Activated naive CD4-positive, alpha-beta T cell treated with anti-CD3 and anti-CD28 coated beads, Interleukin-2, amount 50 U/mL, for 24 hours (primary cell): ENCODE data around the gene HDAC7.
A peak's percentile ranks its signal among the peaks of the same experiment; 100 is the strongest.

Experiments used
- H3K27ac Mint-ChIP-seq: one replicate; pipeline ENCODE4 v1.8.0; 2021; ENCODE audit warnings: mild to moderate bottlenecking, mixed read lengths
- H3K27me3 Mint-ChIP-seq: one replicate; pipeline ENCODE4 v1.8.0; 2021; ENCODE audit warnings: mixed read lengths
- H3K36me3 Mint-ChIP-seq: one replicate; pipeline ENCODE4 v1.8.0; 2021; ENCODE audit warnings: mixed read lengths
- H3K4me1 Mint-ChIP-seq: one replicate; pipeline ENCODE4 v1.8.0; 2021; ENCODE audit warnings: mixed read lengths
- H3K4me3 Mint-ChIP-seq: one replicate; pipeline ENCODE4 v1.8.0; 2021; ENCODE audit warnings: mild to moderate bottlenecking, mixed read lengths
- H3K9me3 Mint-ChIP-seq: one replicate; pipeline ENCODE4 v1.8.0; 2021; ENCODE audit warnings: mixed read lengths

The HDAC7 gene

DNA sequence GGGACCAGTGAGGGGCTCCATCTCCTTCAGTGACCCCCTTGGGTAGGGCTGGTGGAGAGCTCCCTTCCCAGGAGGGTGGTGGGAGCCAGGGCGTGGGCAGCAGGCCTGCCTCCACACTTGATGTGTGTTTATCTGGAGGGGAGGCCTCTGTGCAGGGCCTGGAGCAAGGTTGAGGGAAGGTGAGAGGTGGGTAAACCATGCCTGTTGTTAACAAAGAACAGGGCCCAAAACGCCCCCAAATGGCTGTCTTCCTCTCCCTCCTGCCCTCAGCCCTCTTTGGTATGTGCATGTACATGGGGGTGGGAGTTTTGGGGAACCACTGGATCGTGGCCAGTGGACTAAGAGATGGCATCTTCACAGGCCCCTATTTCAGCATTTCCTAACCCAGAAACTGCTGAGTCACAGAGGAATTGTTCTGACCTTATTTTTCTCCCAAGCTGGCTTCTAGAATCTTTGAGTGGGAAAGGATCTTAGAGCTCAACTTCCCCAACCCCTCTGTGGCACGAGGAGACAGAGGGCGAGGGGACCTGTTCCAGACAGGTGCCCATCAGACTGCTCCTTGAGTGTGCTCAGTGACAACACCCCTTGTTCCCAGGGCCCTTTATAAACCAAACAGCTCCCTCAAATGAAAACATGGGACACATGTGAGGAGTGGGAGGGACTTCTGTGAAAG lies 43.1 kb downstream of the HDAC7 start:
- Mint-ChIP-seq H3K27ac (peak overlapping the region; percentile 46), H3K27me3 (no peaks in the 10 kb centered on the region), H3K4me3 (no peak overlapping the region), H3K9me3 (no peaks in the 10 kb centered on the region), H3K4me1 (peaks cover 33% of the 10 kb centered on the region), H3K36me3 (no peaks in the 10 kb centered on the region)

DNA sequence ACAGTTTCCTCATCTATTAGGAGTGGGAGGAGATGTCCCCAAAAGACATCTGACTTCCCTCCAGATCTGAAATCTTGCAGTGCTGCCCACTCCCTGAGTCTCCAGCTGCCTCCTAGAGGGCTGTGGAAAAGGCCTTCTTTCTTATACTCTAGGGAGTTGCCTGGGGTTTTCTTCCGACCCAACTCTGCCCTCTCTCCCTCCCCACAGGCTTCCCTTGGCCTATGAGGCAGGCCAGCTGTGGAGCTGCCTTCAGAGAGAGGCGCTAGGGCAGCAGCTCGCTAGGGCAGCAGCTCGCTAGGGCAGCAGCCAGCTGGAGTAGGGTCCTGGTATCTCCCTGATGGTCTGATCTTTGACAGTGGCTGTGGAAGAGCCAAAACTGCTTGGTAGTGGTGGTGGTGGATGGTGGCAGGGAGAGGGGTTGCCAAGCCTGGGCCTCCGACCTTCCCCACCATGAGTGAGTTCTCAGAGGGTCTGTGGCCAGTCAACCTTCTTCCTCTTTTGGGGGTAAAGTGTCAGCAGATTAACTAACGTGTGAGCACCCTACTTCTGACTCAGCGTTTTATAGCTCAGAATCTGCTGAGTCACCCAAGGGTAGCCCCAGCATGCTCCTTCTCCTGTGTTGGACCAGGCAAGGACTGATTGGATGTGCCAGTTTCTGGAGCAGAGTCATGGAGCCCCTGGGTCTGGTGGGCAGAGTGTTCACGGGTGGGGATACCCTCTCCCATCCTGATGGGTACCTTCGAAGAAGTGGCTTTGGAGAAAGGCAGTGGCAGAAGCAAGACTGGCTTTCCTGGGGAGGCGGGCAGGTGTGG lies 44.4 kb downstream of the HDAC7 start:
- no peaks in the 10 kb centered on the region for H3K36me3 Mint-ChIP-seq
- peaks cover 33% of the 10 kb centered on the region for H3K4me1 Mint-ChIP-seq
- H3K27ac Mint-ChIP-seq = peak overlapping the region; percentile 49
- no peaks in the 10 kb centered on the region for H3K9me3 Mint-ChIP-seq
- peak overlapping the region; percentile 7 for H3K4me3 Mint-ChIP-seq
- no peaks in the 10 kb centered on the region for H3K27me3 Mint-ChIP-seq

DNA sequence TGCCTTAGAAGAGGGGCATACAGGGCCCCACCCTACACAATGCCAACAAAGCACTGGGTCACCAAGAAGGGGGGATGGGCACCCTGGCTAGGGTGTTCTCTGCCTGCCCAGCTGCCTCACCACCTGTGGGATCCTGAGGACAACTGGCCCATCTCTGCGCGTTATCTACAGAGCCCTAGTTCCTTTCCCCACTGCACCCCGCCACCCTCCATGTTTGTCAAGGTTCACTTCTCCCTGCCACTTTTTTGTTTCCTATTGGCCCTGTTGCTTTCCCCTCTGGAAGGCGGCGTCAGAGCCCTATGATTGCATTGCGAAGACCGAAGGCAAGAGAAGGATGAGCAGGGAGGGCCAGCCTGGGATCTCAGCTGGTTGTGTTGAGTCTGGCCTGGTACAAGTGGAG lies 45.0 kb downstream of the HDAC7 start:
- H3K4me1 Mint-ChIP-seq = peaks cover 33% of the 10 kb centered on the region
- no peaks in the 10 kb centered on the region for H3K9me3 Mint-ChIP-seq
- no peaks in the 10 kb centered on the region for H3K27me3 Mint-ChIP-seq
- H3K4me3 Mint-ChIP-seq = peak overlapping the region; percentile 86
- H3K36me3 Mint-ChIP-seq = no peaks in the 10 kb centered on the region
- no peak overlapping the region for H3K27ac Mint-ChIP-seq

DNA sequence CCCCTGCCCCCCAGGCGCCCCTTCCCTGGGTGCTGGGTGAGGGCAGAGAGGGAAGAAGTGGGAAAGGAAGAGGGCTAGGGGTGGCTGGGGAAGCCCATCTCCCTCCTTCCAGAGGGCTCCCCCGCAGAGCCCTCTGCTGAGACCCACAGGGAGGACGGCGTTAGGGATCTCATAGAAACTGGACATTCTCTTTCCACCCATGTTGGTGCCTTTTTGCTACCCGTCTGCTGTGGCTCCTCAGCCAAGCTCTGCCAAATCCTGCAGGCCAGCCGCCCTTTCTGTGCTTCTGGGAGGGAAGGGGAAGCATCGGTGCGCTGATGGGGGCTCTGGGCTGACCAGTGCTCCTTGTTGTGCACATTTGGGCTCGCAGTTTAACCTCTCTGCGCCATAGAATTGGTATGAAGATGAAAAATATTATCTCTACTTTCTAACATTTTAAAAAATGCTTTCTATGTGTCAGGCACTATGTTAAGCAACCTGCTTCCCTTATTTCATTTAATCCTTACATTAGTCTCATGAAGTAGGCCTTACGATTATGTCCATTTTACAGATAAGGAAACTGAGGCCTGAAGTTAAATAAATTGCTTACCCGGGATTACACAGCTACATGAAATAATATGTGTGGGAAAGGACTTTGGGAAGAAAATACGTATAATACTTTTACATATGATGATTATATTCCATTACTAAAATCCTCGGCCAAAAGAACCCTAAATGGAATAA lies 45.7 kb downstream of the HDAC7 start:
- peaks cover 28% of the 10 kb centered on the region for H3K4me1 Mint-ChIP-seq
- no peak overlapping the region for H3K27ac Mint-ChIP-seq
- H3K9me3 Mint-ChIP-seq = no peaks in the 10 kb centered on the region
- no peaks in the 10 kb centered on the region for H3K27me3 Mint-ChIP-seq
- H3K36me3 Mint-ChIP-seq = no peaks in the 10 kb centered on the region
- peak overlapping the region; percentile 86 for H3K4me3 Mint-ChIP-seq

DNA sequence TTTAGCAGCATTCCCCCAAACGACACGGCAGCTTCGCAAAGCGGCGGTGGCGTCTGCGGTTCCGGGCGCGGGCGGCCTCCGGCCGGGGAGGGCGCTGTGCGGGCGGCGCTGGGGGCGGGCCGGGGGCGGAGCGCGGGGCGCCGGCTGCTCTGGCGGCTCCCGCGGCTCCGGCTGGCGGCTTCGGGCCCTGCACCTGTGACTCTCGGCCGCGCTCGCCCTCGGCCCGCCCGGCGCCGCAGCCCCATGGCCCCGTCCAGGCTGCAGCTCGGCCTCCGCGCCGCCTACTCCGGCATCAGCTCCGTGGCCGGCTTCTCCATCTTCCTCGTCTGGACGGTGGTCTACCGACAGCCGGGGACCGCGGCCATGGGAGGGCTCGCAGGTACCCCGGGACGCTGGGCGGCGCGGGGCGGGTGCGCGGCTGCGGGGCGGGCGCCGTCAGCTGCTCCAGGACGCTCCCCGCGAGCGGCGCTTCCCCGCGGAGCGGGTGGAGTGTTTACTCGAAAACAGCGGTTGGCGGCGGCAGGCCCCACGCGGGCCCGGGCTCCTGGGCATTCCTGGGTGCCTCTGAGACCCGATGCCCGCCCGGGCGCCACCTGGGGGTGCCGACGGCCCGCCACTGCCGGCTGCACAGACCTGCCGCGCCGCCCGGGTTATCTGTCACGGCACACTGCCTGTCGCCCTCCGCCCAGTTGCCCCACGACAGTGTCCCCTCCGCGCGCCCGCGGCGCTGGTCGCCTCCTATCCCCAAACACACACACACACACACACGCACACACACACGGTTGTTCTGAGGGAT lies 46.4 kb downstream of the HDAC7 start, which contains the start of gene SLC48A1:
Gene SLC48A1, plus strand, starts transcription at position 177 of the 796 bp plus-strand sequence. Its CDS starts 67 bp downstream, at position 244.
- Mint-ChIP-seq H3K27ac (peak within 1 kb of the TSS; percentile 88), H3K27me3 (no peaks in the 10 kb centered on the region), H3K4me1 (peaks cover 26% of the 10 kb centered on the region), H3K36me3 (no peaks in the 10 kb centered on the region), H3K9me3 (no peaks in the 10 kb centered on the region), H3K4me3 (peak within 1 kb of the TSS; percentile 91)

DNA sequence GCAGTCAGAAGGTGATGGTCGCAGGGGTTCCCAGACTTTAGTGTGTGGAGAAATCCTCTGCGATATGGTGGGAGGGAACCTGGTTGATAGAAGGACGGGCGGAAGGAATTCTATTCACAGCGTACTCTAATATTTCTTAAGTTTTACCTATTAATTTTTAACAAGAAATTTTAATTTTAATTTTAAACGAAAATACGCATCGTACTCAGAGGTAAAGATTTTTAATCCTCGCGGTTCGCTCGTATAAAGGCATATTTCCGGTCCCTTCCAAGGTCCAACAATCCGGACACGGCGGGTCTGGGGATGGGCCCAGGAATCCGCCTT lies 47.0 kb downstream of the HDAC7 start:
- peak overlapping the region; percentile 88 for H3K27ac Mint-ChIP-seq
- H3K9me3 Mint-ChIP-seq = no peaks in the 10 kb centered on the region
- H3K4me1 Mint-ChIP-seq = peaks cover 26% of the 10 kb centered on the region
- H3K36me3 Mint-ChIP-seq = no peaks in the 10 kb centered on the region
- peak overlapping the region; percentile 91 for H3K4me3 Mint-ChIP-seq
- H3K27me3 Mint-ChIP-seq = no peaks in the 10 kb centered on the region

DNA sequence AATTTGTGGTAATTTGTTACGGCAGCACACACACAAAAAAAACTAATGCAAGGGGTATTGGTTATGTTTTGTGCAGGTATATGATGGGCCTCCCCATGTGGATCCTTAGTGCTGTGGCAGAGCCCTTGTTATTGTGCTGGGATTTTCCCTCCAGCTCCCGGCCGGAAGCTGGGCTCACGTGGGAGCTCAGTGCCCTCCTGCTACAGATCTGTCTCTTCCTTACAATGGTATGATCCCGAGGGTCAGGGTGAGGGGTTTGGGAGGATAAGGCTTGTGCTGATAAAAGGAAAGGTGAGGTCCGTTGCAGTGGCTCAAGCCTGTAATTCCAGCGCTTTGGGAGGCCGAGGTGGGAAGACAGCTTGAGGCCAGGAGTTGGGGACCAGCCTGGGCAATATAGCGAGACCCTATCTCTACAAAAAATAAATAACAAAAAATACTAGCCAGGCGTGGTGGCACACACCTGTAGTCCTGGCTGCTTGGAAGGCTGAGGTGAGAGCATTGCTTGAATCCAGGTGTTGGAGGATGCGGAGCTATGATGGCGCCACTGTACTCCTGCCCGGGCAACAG lies 47.5 kb downstream of the HDAC7 start:
- no peaks in the 10 kb centered on the region for H3K36me3 Mint-ChIP-seq
- H3K4me1 Mint-ChIP-seq = peaks cover 29% of the 10 kb centered on the region
- H3K27me3 Mint-ChIP-seq = no peaks in the 10 kb centered on the region
- no peaks in the 10 kb centered on the region for H3K9me3 Mint-ChIP-seq
- H3K27ac Mint-ChIP-seq = peak overlapping the region; percentile 88
- H3K4me3 Mint-ChIP-seq = peak overlapping the region; percentile 91

DNA sequence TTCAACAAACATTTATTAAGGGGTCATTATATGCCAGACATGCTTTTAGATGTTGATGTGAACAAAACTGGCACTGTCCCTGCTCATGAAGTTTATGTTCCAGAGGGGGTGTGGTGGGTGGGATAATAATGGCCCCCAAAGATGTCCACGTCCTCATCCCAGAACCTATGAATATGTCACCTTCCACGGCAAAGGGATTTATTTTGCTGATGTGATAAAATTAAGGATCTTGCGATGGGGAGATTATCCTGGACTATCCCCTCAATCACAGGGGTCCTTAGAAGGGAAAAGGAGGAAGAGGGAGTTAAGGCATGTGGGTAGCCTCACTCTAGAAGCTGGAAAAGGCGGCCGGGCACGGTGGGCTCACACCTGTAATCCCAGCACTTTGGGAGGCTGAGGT lies 48.4 kb downstream of the HDAC7 start:
- no peaks in the 10 kb centered on the region for H3K9me3 Mint-ChIP-seq
- H3K4me3 Mint-ChIP-seq = peak overlapping the region; percentile 45
- no peak overlapping the region for H3K27ac Mint-ChIP-seq
- no peaks in the 10 kb centered on the region for H3K27me3 Mint-ChIP-seq
- peaks cover 29% of the 10 kb centered on the region for H3K4me1 Mint-ChIP-seq
- no peaks in the 10 kb centered on the region for H3K36me3 Mint-ChIP-seq

DNA sequence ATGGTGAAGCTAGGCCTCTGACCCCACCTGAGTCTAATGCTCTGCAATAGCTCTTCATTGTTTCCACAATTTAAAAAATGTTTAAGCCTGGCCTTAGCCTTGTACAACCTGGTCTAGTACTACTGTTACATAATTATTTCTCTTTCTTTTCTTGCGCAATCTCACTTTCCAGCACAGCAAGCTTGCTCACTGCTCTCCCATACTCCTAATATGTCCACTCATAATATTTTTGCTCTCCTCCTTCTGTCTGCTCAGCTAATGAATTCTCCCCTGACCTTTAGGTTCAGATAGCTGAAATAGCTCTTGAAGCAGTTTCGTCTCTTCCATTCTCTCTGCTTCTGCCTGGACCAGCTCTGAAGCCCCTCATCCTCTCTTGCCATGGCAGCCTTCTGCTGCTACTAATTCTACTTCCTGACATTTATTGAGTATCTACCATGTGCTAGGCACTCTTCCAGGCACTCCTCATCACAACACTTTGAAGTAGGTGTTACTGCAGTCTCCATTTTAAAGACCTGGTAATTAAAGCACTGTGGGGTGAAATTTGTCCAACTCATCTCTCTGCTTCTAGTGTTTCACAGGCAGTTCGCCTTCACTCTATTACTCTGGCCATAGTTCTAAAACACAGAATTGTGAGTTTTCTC lies 49.5 kb downstream of the HDAC7 start:
- H3K4me3 Mint-ChIP-seq = no peak overlapping the region
- no peaks in the 10 kb centered on the region for H3K27me3 Mint-ChIP-seq
- H3K9me3 Mint-ChIP-seq = no peaks in the 10 kb centered on the region
- peaks cover 22% of the 10 kb centered on the region for H3K4me1 Mint-ChIP-seq
- no peaks in the 10 kb centered on the region for H3K36me3 Mint-ChIP-seq
- H3K27ac Mint-ChIP-seq = no peak overlapping the region

DNA sequence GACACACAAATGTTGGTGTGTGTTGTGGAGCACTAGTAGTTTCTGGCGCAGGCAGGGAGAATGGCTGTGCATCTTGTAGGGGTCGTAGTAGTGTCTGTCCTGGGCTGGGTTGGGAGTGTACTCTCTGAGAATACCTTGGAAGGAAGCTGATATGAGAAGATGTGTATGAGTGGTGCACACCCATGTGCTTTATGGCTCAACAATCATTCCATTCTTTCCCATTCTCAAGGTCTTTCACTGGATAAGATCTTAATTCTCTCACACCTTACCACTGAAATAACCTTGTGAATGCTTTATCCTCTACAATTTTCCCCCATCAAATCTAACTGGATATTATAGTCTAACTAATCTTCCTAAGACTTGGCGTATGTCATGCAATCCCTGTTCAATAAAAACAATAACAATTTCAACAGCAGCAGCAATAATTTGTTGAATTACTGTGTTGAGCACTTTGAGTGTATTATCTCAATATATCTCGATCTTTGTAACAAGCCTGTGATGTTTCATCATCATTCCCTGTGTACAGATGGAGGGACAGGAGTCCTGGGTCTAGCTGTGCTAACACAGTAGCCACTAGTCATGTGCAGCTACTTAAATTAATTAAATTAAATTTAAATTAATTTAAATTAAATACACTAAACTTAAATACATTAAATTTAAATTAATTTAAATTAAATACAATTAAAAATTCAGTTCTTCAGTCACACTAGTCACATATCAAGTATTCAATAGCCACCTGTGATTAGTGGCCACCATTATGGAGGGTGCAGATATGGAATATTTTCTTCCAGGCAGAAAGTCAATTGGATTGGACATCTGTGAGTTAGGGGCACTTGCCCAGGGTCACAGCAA lies 50.2 kb downstream of the HDAC7 start:
- H3K27ac Mint-ChIP-seq = no peak overlapping the region
- no peak overlapping the region for H3K4me3 Mint-ChIP-seq
- no peaks in the 10 kb centered on the region for H3K27me3 Mint-ChIP-seq
- no peaks in the 10 kb centered on the region for H3K9me3 Mint-ChIP-seq
- no peaks in the 10 kb centered on the region for H3K36me3 Mint-ChIP-seq
- H3K4me1 Mint-ChIP-seq = peaks cover 17% of the 10 kb centered on the region

DNA sequence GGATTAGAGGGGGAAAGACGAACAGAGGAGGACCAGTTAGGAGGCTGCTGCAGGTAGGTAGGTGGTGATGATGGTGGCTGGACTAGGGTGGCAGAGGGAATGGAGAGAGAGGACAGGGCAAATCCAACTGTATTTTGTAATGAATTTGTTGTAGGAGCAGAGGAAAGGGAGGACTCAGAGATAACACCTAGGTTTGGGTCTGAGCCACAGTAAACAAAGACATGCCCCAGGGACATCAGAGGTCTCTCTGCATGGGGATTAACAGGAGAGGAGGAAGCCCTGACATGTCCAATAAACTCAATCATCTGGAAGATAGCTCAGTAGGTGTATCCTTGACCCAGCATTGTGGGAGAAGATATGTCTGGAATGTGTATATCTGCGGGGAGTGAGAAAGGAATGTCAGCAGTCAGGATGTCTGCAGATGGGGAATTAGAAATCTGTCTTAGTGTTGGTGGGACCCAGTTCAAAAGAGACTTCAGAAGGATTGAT lies 51.3 kb downstream of the HDAC7 start:
- H3K27me3 Mint-ChIP-seq = no peaks in the 10 kb centered on the region
- no peak overlapping the region for H3K4me3 Mint-ChIP-seq
- H3K36me3 Mint-ChIP-seq = no peaks in the 10 kb centered on the region
- no peak overlapping the region for H3K27ac Mint-ChIP-seq
- peaks cover 8% of the 10 kb centered on the region for H3K4me1 Mint-ChIP-seq
- H3K9me3 Mint-ChIP-seq = no peaks in the 10 kb centered on the region

DNA sequence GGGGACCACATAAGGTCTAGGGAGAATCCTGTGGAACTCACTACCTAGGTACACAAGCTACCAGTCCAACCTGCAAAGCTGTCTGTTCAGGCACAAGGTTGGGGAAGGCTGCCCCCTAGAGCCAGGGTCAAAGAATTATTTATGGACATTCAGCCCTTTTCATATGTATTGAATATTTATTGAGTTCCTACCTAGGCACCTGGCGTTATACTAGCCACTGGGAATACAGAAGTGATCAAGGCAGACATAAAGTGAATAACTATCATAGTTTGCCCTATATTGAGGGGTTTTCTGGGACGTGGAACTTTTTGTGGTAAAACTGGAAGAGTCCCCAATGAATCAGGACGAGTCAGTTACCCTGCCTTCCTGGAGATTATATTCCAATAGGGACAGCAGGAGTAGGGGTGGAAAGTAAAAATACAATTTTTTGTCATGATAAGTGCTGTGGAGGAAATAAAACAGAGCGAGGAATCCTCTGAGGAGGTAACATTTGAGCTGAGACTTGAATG lies 52.4 kb downstream of the HDAC7 start:
- Mint-ChIP-seq H3K9me3 (no peaks in the 10 kb centered on the region), H3K27ac (peak overlapping the region; percentile 53), H3K4me3 (no peak overlapping the region), H3K27me3 (no peaks in the 10 kb centered on the region), H3K4me1 (peaks cover 3% of the 10 kb centered on the region), H3K36me3 (no peaks in the 10 kb centered on the region)

DNA sequence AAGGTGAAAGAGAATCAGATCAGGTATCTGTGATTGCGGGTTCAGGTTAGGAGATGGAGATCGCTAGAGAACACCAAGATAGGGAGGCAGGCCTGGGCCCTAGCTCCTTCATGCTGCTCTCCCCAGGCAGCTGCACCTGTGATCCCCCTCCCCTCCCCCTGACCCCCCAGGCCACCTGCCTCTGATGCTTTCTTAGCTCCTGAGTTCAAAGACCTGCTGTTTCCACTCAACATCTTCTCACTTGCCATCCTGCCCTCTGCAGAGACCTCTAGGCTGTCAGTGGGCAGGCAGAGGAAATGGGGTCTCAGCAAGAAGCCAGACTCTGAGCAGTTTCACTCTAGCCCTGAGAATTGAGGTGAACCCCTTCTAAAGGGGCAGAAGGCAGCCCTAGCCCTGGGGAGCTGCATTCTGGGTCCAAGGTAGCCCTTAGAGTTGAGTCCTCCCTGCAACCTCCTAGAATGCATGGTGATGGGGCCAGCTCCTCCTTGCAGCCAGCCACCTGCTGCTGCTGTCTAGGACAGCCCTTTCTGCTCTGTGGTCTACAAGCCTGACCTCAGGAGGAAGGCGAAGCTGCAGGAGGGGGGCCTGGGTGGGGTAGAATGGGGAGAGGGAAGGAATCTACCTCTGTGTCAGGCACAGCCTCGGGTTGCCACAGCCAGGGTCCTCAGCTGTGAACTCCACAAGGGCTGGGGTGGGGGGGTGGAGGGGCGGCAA lies 53.0 kb downstream of the HDAC7 start:
- Mint-ChIP-seq H3K27ac (no peak overlapping the region), H3K4me3 (no peak overlapping the region), H3K9me3 (no peaks in the 10 kb centered on the region), H3K36me3 (no peaks in the 10 kb centered on the region), H3K27me3 (no peaks in the 10 kb centered on the region), H3K4me1 (peaks cover 3% of the 10 kb centered on the region)
